Astrocyte of the spinal cord (primary cell): Measurements from ENCODE around the gene SNX25.
A peak's percentile ranks its signal among the peaks of the same experiment; 100 is the strongest.
"Not testable (repeated sequence)": the region's sequence is repeated elsewhere in the genome, so short reads cannot be mapped to it uniquely, and the experiment has no call there.

ENCODE experiments used
- DNase-seq: peaks from one replicate; pipeline ENCODE4 v3.0.0; 2011; ENCODE audit warnings: low read depth, low spot score
- H3K4me3 ChIP-seq: 2 replicates; pipeline ENCODE4 v1.5.1; 2011; ENCODE audit warnings: low read depth, mild to moderate bottlenecking, low read length, moderate library complexity
- in situ Hi-C: cut with HindIII; loops from 2 replicates; pipeline ENCODE4 v1.10.0; 2017; ENCODE audit warnings: low sequenced_read_pairs
- TF ChIP-seq, protein P1 (sequence below): IDR thresholded peaks from 2 replicates; pipeline ENCODE4 v1.5.1; 2012; ENCODE audit warnings: low read depth, mild to moderate bottlenecking, low read length, inconsistent platforms

Gene SNX25

DNA sequence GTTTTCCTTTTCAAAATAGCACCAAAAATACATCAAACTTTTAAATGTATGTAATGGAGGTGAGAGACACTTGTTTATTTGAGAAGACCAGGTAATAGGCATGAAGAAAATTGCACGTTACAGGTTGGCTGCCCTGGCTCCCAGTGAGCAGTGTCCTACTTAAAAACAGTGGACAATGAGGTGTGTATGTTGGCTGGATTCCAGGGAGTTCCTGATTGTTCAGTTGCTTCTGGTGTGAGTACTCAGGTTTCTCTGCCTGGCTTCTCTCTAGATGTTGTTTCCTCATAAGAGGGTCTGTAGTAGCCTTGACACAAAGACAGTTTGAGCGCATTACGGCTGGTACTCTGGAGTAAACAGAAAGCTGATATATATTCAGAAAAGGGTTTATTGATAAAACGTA, 29.4 kb downstream of the SNX25 start:
- in situ Hi-C loops: no loop called here
- TF ChIP-seq, protein P1, sequence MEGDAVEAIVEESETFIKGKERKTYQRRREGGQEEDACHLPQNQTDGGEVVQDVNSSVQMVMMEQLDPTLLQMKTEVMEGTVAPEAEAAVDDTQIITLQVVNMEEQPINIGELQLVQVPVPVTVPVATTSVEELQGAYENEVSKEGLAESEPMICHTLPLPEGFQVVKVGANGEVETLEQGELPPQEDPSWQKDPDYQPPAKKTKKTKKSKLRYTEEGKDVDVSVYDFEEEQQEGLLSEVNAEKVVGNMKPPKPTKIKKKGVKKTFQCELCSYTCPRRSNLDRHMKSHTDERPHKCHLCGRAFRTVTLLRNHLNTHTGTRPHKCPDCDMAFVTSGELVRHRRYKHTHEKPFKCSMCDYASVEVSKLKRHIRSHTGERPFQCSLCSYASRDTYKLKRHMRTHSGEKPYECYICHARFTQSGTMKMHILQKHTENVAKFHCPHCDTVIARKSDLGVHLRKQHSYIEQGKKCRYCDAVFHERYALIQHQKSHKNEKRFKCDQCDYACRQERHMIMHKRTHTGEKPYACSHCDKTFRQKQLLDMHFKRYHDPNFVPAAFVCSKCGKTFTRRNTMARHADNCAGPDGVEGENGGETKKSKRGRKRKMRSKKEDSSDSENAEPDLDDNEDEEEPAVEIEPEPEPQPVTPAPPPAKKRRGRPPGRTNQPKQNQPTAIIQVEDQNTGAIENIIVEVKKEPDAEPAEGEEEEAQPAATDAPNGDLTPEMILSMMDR: no peak
- DNase-seq: no peak
- no peak overlapping the region for H3K4me3 ChIP-seq

DNA sequence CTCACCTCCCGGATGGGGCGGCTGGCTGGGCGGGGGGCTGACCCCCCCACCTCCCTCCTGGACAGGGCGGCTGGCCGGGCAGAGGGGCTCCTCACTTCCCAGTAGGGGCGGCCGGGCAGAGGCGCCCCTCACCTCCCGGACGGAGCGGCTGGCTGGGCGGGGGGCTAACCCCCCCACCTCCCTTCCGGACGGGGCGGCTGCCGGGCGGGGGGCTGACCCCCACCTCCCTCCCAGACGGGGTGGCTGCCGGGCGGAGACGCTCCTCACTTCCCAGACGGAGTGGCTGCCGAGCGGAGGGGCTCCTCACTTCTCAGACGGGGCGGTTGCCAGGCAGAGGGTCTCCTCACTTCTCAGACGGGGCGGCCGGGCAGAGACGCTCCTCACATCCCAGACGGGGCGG, 31.1 kb downstream of the SNX25 start:
- DNase-seq, in situ Hi-C loops, H3K4me3 ChIP-seq: not testable (repeated sequence)

DNA sequence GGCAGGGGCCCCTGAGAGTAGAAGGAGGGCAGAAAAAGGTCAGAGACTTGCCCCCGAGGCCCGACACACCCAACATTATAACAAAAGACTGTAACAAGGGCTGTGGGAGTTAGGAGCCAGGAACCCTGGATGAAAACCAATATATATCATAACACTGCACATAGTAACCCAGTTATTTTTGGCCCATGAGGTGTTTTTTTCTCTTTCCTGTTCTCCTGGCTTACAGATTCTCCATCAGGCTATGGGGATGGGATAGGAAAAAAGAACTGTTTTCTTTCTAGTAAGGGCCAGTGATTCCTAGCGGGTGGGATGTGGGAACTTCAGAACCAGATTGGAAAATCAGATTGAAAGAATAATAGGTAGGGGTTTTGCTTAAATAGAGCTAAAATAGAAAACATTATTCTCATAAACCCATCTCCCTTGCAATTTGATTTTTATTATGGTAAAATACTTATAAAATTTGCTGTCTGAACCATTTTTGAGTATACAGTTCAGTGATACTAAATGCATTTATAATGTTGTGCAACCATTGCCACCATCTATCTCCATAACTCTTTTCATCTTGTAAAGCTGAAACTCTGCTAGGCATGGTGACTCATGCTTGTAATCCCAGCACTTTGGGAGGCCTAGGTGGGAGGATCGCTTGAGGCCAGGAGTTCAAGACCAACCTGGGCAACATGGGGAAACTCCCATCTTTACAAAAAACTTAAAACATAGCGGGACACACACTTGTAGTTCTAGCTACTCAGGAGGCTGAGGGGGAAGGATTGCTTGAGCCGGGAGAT, 33.5 kb downstream of the SNX25 start:
- in situ Hi-C loops: no loop called here
- peak; percentile 46 for DNase-seq
- H3K4me3 ChIP-seq: no peak overlapping the region
- TF ChIP-seq, protein P1: no peak

DNA sequence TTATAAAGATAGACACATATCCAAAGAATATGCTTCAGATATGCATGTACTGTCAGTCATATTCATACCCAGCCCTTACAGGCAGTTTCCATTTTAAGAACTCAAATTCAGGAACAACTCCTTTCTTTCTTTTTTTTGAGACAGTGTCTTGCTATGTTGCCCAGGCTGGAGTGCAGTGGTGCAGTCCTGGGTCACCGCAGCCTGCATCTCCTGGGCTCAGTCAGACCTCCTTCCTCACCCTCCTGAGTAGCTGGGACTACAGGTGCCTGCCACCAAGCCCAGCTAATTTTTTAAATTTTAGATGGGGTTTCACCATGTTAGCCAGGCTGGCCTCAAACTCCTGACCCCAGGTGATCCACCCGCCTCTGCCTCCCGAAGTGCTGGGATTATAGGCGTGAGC, 34.5 kb downstream of the SNX25 start:
- TF ChIP-seq, protein P1: no peak
- in situ Hi-C loops: no loop called here
- no peak overlapping the region for H3K4me3 ChIP-seq
- no peak for DNase-seq

DNA sequence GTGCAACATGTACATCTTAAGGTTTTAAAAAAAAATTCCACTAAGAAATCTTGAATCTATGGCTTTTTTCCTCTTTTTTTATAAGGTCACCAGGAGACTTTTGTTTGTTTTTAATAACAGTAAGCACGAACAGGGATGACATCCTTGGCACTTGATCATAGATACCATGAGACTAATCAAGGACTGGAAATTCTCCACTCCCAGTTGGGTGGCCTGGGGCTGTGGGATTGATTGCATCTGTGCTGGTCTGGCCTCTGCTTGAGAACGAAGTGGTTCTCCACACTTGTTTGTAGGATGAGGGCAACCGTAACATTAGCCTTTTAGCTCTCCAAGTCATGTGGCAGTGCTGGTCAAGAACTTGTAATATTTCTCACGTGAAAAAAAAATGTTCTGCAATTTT, 35.4 kb downstream of the SNX25 start:
- DNase-seq: no peak
- TF ChIP-seq, protein P1: no peak
- in situ Hi-C loops: no loop called here
- H3K4me3 ChIP-seq: no peak overlapping the region

DNA sequence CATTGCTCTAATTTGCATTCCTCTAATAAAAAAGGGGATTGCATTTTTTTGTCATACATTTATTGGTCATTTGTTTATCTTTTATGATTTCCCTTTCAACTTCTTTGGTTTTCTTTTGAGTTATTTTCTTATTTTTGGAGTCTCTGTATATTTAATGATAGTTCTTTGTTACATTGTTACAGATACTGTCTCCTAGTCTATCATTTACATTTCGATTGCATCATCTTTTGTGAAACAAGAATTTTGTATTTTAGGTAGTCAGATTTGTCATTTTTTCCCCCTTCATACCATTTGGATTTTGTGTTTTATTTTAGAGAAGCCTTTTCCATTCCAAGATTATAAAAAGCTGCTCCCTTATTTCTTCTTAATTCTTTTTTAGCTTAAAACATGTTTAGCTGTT, 37.1 kb downstream of the SNX25 start:
- in situ Hi-C loops: no loop called here
- no peak overlapping the region for H3K4me3 ChIP-seq
- DNase-seq: no peak

DNA sequence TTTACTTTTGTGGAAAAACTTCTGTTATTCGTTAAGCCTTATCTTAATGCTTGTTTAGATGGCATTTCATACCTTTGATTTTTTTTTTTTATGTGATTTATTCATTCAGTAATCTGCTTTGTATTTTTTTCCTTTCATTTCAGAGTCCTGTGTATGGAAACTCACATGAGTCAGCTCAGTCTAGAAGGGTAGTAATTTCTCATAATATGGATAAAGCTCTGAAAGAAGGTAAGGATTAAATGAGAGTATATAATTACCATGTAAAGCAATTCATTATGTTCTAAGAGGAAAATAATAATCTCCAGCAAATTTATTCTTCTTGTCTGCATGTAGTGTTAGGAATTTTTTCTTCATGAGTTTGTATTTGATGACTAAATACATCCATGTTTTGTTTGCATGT, 37.8 kb downstream of the SNX25 start:
- no peak overlapping the region for H3K4me3 ChIP-seq
- in situ Hi-C loops: no loop called here
- TF ChIP-seq, protein P1: no peak
- no peak for DNase-seq

More for the DNA sequence above, 37.1 kb downstream of the SNX25 start:
- TF ChIP-seq, protein P1: no peak
